Muscle layer of colon (tissue), 2 donors: Measurements from ENCODE around the gene GLB1L3.
"Not testable (repeated sequence)": the region's sequence is repeated elsewhere in the genome, so short reads cannot be mapped to it uniquely, and the experiment has no call there.

Experiments used
- H3K27ac ChIP-seq: one replicate; pipeline ENCODE4 v1.7.0; 2013; ENCODE audit warnings: low read depth, mild to moderate bottlenecking, low read length, moderate library complexity
- H3K27me3 ChIP-seq, 2 donors: one replicate each; pipeline ENCODE4 v1.7.0; 2013; ENCODE audit warnings: low read length in 2 of 2, mild to moderate bottlenecking in 2 of 2; ENCODE audit not compliant: insufficient read depth in 2 of 2, control insufficient read depth in 1 of 2
- H3K36me3 ChIP-seq: one replicate; pipeline ENCODE4 v1.7.0; 2013; ENCODE audit warnings: mild to moderate bottlenecking, low read length; ENCODE audit not compliant: insufficient read depth
- H3K4me1 ChIP-seq: one replicate; pipeline ENCODE4 v1.7.0; 2013; ENCODE audit warnings: mild to moderate bottlenecking, low read length; ENCODE audit not compliant: insufficient read depth
- H3K4me3 ChIP-seq, 2 donors: one replicate each; pipeline ENCODE4 v1.7.0; 2013; ENCODE audit warnings: low read length in 2 of 2, low read depth in 1 of 2, mild to moderate bottlenecking in 1 of 2, moderate library complexity in 1 of 2
- H3K9ac ChIP-seq: one replicate; pipeline ENCODE4 v1.7.0; 2013; ENCODE audit warnings: low read length
- H3K9me3 ChIP-seq: one replicate; pipeline ENCODE4 v1.7.0; 2013; ENCODE audit warnings: mild to moderate bottlenecking, low read length
- donor health status: abdominal sarcoma.
- donor health status: Adenocarcinoma of cecum.

The GLB1L3 gene

DNA sequence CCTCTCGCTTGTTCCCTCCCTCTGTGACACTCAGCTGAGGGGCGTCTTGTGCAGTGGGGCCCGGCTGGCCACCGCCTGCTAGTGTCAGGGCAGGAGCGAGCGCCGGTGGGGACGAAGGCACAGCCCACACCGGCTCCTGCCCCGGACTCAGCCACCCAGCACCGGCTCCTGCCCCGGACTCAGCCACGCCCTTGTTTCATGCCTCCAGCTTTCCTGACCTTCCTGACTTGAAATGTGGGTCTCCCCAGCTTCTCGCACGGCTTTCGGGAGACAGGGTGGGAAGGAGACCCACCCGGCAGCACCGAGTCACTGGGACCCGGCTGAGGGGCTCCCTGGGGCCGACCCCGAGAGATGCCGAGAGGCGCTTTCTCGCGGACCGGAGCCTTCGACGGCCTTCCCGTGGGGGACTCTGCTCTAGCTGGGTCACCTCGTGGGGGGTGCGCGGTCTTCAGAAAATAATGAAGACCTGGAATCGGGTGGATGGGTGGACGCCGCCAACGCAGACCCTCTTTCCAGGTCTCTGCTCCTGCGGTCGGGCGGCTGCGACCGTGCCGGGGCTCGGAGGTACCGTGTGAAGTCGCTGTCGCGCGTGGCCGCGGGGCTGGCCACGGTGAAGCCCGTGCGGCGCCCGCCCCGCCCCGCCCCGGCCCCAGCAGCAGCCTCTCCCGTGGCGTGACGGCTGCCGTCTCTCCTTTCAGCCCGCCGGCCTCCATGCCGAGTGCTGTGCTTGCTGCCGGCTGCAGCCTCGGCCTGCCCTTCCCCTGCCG, 65.8 kb downstream of the GLB1L3 start:
- Histone ChIP-seq H3K9me3 (no peaks in the 10 kb centered on the region), H3K9ac (no peak overlapping the region), H3K27me3 (no peaks in the 10 kb centered on the region), H3K36me3 (no peaks in the 10 kb centered on the region), H3K4me3 (no peak overlapping the region), H3K27ac (no peak overlapping the region), H3K4me1 (no peaks in the 10 kb centered on the region)

DNA sequence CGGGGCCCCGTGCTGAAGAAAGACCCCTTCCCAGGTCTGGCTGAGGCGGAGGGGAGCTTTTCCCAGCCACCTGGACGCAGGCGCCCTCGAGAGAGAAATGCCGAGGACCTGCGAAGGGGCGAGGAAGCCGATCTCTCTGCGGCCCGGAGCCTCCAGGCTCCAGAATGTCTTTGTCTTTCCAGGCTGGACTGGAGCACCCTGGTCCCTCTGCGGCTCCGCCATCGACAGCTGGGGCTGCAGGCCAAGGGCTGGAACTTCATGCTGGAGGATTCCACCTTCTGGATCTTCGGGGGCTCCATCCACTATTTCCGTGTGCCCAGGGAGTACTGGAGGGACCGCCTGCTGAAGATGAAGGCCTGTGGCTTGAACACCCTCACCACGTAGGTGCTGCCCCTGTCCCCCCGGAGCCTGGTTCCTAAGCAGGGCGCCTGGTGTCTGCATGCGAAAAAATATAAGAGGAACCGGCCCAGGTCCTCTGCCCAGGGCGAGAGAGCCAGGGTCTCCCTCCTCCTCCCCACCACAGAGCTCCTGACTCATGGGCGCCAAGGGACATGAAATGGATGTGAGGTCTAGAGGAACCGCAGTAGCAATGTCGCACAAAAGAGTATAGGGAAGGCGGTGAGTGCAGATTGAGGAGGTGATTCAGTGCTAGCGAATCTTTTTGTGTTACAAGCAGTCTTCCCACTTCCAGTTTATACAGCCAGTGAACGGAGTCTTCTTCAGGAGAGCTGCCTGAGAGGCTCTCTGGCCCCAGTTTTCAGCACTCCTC, 66.6 kb downstream of the GLB1L3 start:
- Histone ChIP-seq H3K27me3 (no peaks in the 10 kb centered on the region), H3K27ac (no peak overlapping the region), H3K4me3 (no peak overlapping the region), H3K9me3 (no peaks in the 10 kb centered on the region), H3K9ac (no peak overlapping the region), H3K4me1 (no peaks in the 10 kb centered on the region), H3K36me3 (no peaks in the 10 kb centered on the region)

DNA sequence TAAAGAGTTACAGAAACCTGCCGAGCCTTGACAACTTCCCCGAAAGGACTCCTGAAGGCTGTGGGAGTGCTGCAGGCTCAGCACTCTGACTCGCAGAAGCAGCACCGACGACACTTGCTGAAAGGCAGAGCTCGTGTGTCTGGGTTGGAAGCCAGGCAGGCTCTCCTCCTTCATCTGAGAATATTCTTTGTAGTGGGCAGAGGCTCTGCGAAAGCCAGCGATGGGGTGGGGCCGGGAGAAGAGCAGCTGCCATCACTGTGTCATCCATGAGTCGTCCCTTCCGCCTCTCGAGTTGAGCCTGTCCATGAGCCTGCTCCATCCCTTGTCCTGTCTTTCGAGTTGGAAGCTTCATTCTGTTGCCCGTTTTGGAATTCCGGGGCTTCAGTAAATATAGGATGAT, 67.5 kb downstream of the GLB1L3 start:
- Histone ChIP-seq H3K36me3 (no peaks in the 10 kb centered on the region), H3K27me3 (no peaks in the 10 kb centered on the region), H3K9me3 (no peaks in the 10 kb centered on the region), H3K9ac (no peak overlapping the region), H3K27ac (no peak overlapping the region), H3K4me3 (no peak overlapping the region), H3K4me1 (no peaks in the 10 kb centered on the region)

DNA sequence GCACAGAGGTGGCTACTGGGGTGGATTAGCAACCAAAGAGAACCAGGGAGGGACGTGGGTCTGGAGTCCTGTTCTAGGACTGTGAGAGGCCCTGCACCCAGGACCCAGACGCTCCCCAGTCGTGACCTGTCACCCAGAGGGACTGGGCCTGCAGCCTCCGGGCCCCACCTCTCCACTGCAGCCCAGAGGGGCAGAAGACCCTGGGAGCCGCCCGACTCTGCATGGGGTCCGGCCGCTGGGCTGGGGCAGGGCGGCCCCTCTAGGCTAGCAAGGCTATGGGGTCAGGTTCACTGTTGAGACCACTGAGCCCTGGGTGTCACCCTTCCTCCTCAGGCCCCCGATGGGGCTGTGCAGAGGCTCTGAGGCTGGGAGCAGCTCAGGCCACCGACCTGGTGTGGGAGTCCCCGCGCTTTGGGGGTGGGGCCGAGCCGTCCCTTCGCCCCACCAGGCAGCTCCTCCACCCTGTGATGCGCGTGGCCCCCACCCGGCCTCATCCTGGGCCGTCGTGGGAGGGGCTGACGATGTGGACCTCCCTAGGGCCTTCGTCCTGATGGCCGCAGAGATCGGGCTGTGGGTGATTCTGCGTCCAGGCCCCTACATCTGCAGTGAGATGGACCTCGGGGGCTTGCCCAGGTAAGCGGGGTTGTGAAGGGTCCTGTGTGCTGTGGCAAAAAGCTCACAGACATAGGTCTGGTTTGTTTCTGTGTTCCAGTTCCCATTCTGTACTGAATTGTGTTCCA, 68.5 kb downstream of the GLB1L3 start:
- not testable (repeated sequence) for H3K9ac ChIP-seq, H3K36me3 ChIP-seq, H3K4me3 ChIP-seq, H3K4me1 ChIP-seq, H3K27me3 ChIP-seq, H3K27ac ChIP-seq, H3K9me3 ChIP-seq

DNA sequence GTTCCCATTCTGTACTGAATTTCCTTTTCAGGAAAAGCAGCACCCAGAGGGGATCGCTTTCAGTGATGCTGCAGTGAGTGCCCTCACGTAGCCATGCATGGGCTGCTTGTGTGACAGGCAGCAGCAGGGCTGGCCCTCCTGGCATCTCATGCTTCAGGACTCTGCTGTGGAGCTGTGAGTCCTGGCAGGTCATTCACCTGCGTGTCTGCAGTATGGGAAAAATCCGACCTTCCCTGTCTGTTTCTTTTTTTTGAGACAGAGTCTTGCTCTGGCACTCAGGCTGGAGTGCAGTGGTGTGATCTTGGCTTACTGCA, 69.0 kb downstream of the GLB1L3 start:
- no peak overlapping the region for H3K27ac ChIP-seq
- H3K27me3 ChIP-seq, result no peaks in the 10 kb centered on the region
- H3K4me3 ChIP-seq, result no peak overlapping the region
- no peak overlapping the region for H3K9ac ChIP-seq
- H3K4me1 ChIP-seq, result no peaks in the 10 kb centered on the region
- no peaks in the 10 kb centered on the region for H3K9me3 ChIP-seq
- H3K36me3 ChIP-seq, result no peaks in the 10 kb centered on the region

DNA sequence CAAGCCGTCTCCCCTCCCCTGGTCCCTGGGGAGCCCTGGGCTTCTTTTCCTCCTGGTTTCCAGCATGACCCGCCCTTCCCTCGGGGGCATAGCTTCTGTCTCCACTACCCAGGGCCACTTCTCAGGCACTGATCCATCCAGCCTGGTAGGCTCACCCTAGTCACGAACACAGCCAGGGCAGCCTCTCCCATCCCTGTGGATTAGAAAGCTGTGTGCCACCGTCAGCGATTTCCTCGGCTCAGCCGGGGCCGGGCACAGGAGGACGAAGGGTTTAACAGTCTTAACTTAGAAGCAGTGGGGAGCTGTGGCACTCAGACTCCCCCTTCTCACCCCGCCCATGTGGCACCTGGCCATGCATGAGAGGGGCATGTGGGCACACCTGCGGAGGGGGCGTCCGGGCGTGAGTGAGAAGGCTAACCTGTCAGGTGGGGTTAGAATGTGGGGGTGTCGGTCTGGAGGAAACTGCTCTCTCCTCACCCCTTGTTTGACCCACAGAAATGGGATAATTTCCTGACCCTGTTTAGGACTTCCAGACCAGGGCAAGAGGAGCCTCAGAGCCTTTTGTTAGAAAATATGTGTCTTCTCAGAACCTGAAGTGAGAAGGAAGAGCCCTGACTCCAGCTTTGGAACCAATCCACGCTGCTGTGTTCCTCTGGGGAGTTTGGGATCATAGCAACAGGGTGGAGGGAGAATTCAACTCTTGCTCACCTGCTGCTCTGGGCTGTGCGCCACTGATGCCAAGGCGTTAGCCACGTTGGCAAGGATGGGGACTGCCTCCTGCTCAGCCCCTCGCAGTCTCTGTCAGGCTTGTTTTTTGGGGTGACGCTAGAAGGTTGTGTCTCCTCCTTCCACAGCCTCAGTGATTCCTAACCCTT, 70.2 kb downstream of the GLB1L3 start:
- Histone ChIP-seq H3K9me3 (no peaks in the 10 kb centered on the region), H3K9ac (no peak overlapping the region), H3K4me1 (no peaks in the 10 kb centered on the region), H3K27ac (no peak overlapping the region), H3K4me3 (no peak overlapping the region), H3K27me3 (no peaks in the 10 kb centered on the region), H3K36me3 (no peaks in the 10 kb centered on the region)

DNA sequence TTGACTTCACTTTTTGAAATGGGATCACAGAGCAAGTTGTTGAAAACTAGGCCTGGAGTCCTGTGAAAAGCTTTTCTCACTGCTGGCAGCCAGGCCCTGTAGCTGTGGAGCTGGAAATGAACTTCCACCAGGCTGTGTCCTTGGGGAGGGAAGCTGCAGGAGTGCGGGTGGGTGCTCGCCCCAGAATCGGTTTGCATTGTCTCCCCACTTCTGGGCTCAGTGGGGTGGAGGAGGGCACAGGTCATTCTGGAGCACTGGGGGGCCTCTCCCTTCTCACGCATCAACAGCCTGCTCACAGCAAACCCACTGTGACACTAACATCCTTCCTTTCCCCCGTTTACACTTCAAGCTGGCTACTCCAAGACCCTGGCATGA, 70.8 kb downstream of the GLB1L3 start:
- no peaks in the 10 kb centered on the region for H3K36me3 ChIP-seq
- H3K9me3 ChIP-seq, result no peaks in the 10 kb centered on the region
- H3K9ac ChIP-seq, result no peak overlapping the region

DNA sequence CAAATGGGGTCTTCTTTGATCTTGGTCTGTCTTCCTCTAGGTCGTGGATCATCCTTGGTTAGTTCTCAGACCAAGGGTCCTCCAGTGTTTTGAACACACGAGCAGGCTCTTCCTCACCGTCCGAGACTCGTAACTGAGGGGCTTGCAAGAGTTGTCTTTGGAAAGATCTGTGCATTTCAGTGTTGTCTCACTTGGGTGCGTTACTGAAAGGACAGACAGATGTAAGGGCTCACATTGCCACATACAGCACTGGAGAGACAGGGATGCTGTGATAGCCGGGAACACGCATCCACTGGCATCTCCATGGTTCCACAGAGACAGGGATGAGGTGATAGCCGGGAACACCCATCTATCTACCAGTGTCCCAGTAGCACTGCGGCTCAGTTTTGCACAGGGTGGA, 71.3 kb downstream of the GLB1L3 start:
- no peaks in the 10 kb centered on the region for H3K9me3 ChIP-seq
- no peaks in the 10 kb centered on the region for H3K27me3 ChIP-seq

More for the DNA sequence above, 70.8 kb downstream of the GLB1L3 start:
- Histone ChIP-seq H3K4me3 (no peak overlapping the region), H3K27me3 (no peaks in the 10 kb centered on the region), H3K27ac (no peak overlapping the region), H3K4me1 (no peaks in the 10 kb centered on the region)

DNA sequence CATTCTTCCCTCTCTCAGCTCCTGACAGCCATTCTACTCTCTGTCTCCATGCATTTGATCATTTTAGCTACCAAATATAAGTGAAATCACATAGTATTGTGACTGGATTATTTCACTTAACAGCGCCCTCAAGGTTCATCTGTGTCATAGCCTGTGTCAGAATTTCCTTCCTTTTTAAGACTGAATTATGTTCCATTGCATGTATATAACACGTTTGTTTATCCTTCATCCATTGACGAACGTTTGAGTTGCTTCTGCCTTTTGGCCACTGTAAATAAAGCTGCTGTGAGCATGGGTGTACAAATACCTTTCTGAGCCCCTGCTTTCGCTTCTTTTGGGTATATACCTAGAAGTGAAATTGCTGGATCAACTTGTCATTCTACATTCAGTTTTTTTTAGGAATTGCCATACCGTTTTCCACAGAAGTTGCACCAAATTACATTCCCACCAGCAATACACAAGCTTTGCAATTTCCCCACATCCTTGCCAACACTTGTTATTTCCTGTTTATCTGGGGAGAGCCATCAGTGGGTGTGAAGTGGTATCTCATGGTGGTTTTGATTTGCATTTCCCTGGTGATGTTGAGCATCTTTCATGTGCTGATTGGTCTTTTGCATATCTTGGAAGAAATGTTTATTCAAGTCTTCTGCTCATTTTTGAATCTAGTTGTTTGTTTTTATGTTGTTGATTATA, 73.1 kb downstream of the GLB1L3 start:
- no peak overlapping the region for H3K9ac ChIP-seq

More for the DNA sequence above, 71.3 kb downstream of the GLB1L3 start:
- Histone ChIP-seq H3K9ac (no peak overlapping the region), H3K4me3 (no peak overlapping the region), H3K4me1 (no peaks in the 10 kb centered on the region), H3K36me3 (no peaks in the 10 kb centered on the region), H3K27ac (no peak overlapping the region)

DNA sequence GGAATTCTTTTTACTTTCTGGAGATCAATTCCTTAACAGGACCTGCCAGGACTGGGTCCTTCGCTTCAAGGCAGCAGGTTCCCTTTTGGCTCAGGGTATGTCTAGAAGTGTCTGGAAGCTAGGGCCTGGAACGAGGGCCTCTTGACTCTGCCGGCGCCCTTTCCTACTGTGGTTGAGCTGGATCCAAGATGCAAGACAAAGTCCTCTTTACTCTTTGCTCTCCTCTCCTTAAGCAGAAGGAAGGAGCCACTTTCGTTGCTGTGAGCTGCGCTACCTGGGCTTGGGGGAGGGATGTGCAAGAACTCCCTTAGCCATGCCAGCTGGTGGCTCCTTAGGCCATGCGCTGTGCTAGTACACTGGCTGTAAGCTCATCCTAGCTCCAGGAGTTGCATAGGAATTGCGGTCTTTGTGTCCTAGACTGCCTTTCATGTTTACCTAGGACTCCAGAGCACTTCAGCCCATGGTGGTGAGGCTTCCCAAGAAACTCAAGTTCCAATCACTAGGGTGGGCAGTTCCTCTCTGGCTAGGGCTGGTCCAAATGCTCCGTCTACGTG, 73.7 kb downstream of the GLB1L3 start:
- no peak overlapping the region for H3K9ac ChIP-seq
- no peaks in the 10 kb centered on the region for H3K36me3 ChIP-seq
- H3K27ac ChIP-seq, result no peak overlapping the region
- no peak overlapping the region for H3K4me3 ChIP-seq
- no peaks in the 10 kb centered on the region for H3K27me3 ChIP-seq
- H3K4me1 ChIP-seq, result no peaks in the 10 kb centered on the region
- H3K9me3 ChIP-seq, result no peaks in the 10 kb centered on the region

More for the DNA sequence above, 73.1 kb downstream of the GLB1L3 start:
- no peaks in the 10 kb centered on the region for H3K36me3 ChIP-seq
- H3K4me1 ChIP-seq, result no peaks in the 10 kb centered on the region
- H3K27me3 ChIP-seq, result no peaks in the 10 kb centered on the region
- no peak overlapping the region for H3K27ac ChIP-seq
- H3K9me3 ChIP-seq, result no peaks in the 10 kb centered on the region
- no peak overlapping the region for H3K4me3 ChIP-seq
